Cardiac muscle cell (in vitro differentiated cells and primary cell): ENCODE results near the gene TUBA1B. TPM values are rescaled to one million over a fixed set of nuclear protein-coding genes. Genes with fewer than 3 reads are reported as not detected.
A peak's percentile ranks its signal among the peaks of the same experiment; 100 is the strongest.

Experiments
- DNase-seq, 2 donors: peaks; one replicate each; pipeline versions ENCODE4 v3.0.0 to v3.0.0-alpha.2; 2010 to 2017; ENCODE audit warnings: low read depth in 1 of 2, low spot score in 1 of 2
- H3K27ac ChIP-seq: fragments of 200-600 bp; sonication (generic); 2 replicates; pipeline ENCODE4 v1.5.1; 2016
- H3K27me3 ChIP-seq: fragments of 200-600 bp; sonication (generic); 2 replicates; pipeline ENCODE4 v1.6.0; 2016; ENCODE audit warnings: control low read depth
- H3K36me3 ChIP-seq: fragments of 200-600 bp; sonication (generic); 2 replicates; pipeline ENCODE4 v1.5.1; 2016; ENCODE audit warnings: control low read depth
- H3K4me1 ChIP-seq: fragments of 200-600 bp; sonication (generic); 2 replicates; pipeline ENCODE4 v1.8.1; 2017; ENCODE audit warnings: low read depth, mild to moderate bottlenecking, mixed run types
- H3K4me3 ChIP-seq: fragments of 200-600 bp; sonication (generic); 2 replicates; pipeline ENCODE4 v1.5.1; 2016; ENCODE audit warnings: mild to moderate bottlenecking
- H3K9me3 ChIP-seq: fragments of 200-600 bp; sonication (generic); 2 replicates; pipeline ENCODE4 v1.5.1; 2017; ENCODE audit warnings: low read depth, mild to moderate bottlenecking, control low read depth
- CTCF ChIP-seq: IDR thresholded peaks from 2 replicates; pipeline ENCODE4 v1.5.1; 2012; ENCODE audit warnings: low read depth, mild to moderate bottlenecking, low read length
- polyA plus RNA-seq: library from polyadenylated mRNA; unstranded; fragments of >200 nt; fragmentation: Nextera tagmentation; extraction: Ambion mirVana; gene quantifications from 2 replicates; pipeline ENCODE4 v1.2.1, GENCODE V29; 2016
- total RNA-seq: library from RNA; depleted of rRNA; stranded (reverse); fragments of >200 nt; gene quantifications from 2 replicates; pipeline ENCODE4 v1.2.3, GENCODE V29; 2016

The TUBA1B gene
- total and polyA plus RNA-seq, 2 experiments from 2014 or later: 1,582 to 2,134 TPM

GRCh38 chr12:49094160-49094974 lies 36.8 kb downstream of the TUBA1B start, which contains the start of gene DHH:
Gene DHH (minus strand): TSS chr12:49094801. CDS start chr12:49094512, 289 bp downstream.
- Histone ChIP-seq H3K4me1 (peaks cover 8% of the 10 kb centered on the region), H3K27ac (no peak within 1 kb of the TSS), H3K36me3 (peaks cover 6% of the 10 kb centered on the region), H3K4me3 (peak within 1 kb of the TSS; percentile 13), H3K9me3 (no peaks in the 10 kb centered on the region), H3K27me3 (peaks cover 65% of the 10 kb centered on the region)
- DNase-seq: peak; percentile 16 to 60
- TF ChIP-seq CTCF: no peak

- TF ChIP-seq CTCF: no peak
- Histone ChIP-seq H3K4me3 (peak overlapping the region; percentile 13), H3K27ac (no peak overlapping the region), H3K27me3 (peaks cover 70% of the 10 kb centered on the region), H3K9me3 (no peaks in the 10 kb centered on the region), H3K36me3 (peaks cover 6% of the 10 kb centered on the region), H3K4me1 (peaks cover 8% of the 10 kb centered on the region)
- DNase-seq: peak in 1 of 2 donors; percentile 28
Measured at GRCh38 chr12:49093792-49094159, 37.4 kb downstream of the TUBA1B start.

- no peak overlapping the region for H3K27ac ChIP-seq
- peaks cover 12% of the 10 kb centered on the region for H3K4me1 ChIP-seq
- no peak overlapping the region for H3K4me3 ChIP-seq
- no peak for DNase-seq
- TF ChIP-seq CTCF: no peak
- peaks cover 78% of the 10 kb centered on the region for H3K27me3 ChIP-seq
- H3K36me3 ChIP-seq: peaks cover 6% of the 10 kb centered on the region
- no peaks in the 10 kb centered on the region for H3K9me3 ChIP-seq
Measured at GRCh38 chr12:49092816-49093406, 38.3 kb downstream of the TUBA1B start.

GRCh38 chr12:49092086-49092815 lies 38.9 kb downstream of the TUBA1B start:
- Histone ChIP-seq H3K4me3 (peak overlapping the region; percentile 23), H3K4me1 (peaks cover 12% of the 10 kb centered on the region), H3K9me3 (no peaks in the 10 kb centered on the region), H3K36me3 (peaks cover 2% of the 10 kb centered on the region), H3K27me3 (peaks cover 85% of the 10 kb centered on the region), H3K27ac (no peak overlapping the region)
- peak; percentile 64 to 66 for DNase-seq
- TF ChIP-seq CTCF: peak; percentile 66

- no peak for TF ChIP-seq CTCF
- H3K9me3 ChIP-seq: no peaks in the 10 kb centered on the region
- H3K36me3 ChIP-seq: no peaks in the 10 kb centered on the region
- no peak for DNase-seq
- no peak overlapping the region for H3K27ac ChIP-seq
- peaks cover 12% of the 10 kb centered on the region for H3K4me1 ChIP-seq
- peaks cover 90% of the 10 kb centered on the region for H3K27me3 ChIP-seq
- peak overlapping the region; percentile 23 for H3K4me3 ChIP-seq
Measured at GRCh38 chr12:49091836-49092085, 39.4 kb downstream of the TUBA1B start.
